Stimulated activated CD8-positive, alpha-beta memory T cell treated with anti-CD3 and anti-CD28 coated beads, Interleukin-15, amount 100 ng/mL, for 1 hour (primary cell): ENCODE results near the gene VPS52.

Experiments used
- DNase-seq: peaks from one replicate; pipeline ENCODE4 v3.0.0-alpha.2; 2020; ENCODE audit warnings: low read depth

Gene VPS52, protein sequence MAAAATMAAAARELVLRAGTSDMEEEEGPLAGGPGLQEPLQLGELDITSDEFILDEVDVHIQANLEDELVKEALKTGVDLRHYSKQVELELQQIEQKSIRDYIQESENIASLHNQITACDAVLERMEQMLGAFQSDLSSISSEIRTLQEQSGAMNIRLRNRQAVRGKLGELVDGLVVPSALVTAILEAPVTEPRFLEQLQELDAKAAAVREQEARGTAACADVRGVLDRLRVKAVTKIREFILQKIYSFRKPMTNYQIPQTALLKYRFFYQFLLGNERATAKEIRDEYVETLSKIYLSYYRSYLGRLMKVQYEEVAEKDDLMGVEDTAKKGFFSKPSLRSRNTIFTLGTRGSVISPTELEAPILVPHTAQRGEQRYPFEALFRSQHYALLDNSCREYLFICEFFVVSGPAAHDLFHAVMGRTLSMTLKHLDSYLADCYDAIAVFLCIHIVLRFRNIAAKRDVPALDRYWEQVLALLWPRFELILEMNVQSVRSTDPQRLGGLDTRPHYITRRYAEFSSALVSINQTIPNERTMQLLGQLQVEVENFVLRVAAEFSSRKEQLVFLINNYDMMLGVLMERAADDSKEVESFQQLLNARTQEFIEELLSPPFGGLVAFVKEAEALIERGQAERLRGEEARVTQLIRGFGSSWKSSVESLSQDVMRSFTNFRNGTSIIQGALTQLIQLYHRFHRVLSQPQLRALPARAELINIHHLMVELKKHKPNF

GRCh38 chr6:33271468-33272274 lies at the start of gene VPS52, which contains the start of gene RPS18:
VPS52 (minus strand) TSS chr6:33271876; CDS start chr6:33271675, 201 bp downstream.
RPS18 (plus strand) TSS chr6:33272075; CDS start chr6:33272120, 45 bp downstream.
- peak; percentile 77 for DNase-seq

DNA sequence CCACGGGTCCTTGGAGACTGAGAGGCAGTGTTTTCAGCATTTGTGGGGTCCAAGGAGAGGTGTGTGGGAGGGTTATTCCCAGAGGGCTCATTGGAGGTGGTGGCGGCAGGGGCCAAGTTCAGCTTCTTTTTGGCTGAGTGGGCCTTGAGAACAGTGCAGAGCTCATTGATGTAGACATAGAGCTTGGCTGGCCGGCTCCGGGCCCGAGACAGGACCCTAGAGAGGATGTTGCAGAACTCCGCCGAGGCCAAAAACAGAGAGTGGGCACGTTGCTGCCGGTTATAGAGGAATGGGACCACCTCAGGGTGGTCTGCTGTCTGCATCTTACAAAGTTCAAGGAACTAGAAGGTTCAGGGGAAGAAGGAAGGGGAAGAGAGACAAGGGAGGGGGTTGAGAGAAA lies 49.6 kb upstream of the VPS52 start:
- no peak for DNase-seq

DNA sequence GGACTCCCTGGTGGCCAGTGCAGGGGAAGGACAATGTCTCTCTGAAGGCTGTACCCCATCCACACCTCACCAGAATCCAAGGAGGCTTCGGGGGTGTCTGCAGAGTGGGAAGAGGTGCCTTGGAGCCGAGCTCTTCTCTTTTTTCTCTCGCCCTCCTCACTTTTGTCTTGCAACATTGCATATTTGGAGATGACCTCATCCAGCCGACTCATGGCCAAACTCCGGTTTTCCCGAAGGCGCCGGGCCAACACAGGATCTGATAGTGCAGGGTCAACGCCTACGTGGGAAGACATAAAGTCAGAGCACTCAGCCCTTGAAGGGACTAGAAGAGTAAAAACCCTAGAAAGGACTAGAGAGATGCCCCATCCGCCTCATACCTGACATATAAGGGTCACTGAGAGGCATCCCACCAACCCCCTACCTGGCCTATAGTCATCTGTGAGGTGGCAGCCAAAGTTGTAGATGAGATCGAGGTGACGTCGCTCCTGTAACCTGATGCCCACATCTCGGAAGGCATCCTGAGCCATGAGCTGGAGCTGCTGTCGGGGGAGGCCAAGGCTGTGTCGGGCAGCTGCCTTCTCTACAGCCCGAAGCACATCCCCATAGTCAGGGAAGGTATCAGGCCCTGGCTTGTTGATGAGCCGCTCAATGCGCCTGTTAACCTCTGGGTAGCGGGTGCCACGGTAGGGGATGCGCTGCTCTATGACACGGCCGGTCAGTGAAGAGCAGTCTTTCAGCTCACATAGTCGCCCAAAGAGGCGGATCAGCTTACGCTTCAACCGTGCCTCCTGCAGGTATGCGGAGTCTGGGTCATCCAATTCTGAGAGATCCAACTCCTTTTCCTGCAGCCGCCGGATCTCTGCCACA lies 48.9 kb upstream of the VPS52 start:
- no peak for DNase-seq

- DNase-seq = no peak
Measured at GRCh38 chr6:33319939-33320314, 48.3 kb upstream of the VPS52 start.

DNA sequence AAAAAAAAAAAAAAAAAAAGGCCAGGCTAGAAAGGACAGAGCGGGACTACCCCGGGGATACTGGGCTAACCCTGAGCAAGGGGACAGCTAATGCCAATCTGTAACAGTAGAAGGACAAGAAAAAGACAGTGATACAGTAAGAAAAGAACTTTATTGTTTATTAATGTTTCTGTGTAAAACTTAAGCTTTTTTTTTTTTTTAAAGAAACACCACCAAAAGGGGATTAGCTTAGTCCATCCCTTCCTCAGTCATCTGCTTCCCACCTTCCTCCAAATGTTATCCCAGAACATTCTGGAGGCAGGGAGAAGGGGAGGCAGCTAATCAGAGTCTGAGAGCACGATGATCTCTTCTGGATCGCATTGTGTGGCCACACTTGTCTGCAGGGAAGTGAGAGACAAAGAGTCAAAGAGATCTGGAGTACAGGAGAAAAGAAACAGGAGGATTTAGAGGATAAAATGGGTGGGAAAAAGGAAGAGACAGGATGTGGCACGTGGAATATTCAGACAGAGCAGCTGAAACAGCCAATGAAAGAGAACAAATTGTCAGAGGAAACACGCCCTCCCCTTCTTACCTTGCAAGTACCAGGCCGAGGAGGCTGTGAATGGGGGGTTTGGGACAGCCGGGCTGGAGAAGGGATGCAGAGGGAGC lies 46.9 kb upstream of the VPS52 start:
- no peak for DNase-seq

- peak; percentile 95 for DNase-seq
Measured at GRCh38 chr6:33317669-33318425, 46.2 kb upstream of the VPS52 start, which contains the start of gene ZBTB22. ZBTB22 (minus strand) TSS chr6:33317744; CDS start chr6:33316916, 828 bp downstream.

- DNase-seq = peak; percentile 60
Measured at GRCh38 chr6:33317419-33317668, 45.7 kb upstream of the VPS52 start.

- no peak for DNase-seq
Measured at GRCh38 chr6:33316603-33317418, 45.1 kb upstream of the VPS52 start.

DNA sequence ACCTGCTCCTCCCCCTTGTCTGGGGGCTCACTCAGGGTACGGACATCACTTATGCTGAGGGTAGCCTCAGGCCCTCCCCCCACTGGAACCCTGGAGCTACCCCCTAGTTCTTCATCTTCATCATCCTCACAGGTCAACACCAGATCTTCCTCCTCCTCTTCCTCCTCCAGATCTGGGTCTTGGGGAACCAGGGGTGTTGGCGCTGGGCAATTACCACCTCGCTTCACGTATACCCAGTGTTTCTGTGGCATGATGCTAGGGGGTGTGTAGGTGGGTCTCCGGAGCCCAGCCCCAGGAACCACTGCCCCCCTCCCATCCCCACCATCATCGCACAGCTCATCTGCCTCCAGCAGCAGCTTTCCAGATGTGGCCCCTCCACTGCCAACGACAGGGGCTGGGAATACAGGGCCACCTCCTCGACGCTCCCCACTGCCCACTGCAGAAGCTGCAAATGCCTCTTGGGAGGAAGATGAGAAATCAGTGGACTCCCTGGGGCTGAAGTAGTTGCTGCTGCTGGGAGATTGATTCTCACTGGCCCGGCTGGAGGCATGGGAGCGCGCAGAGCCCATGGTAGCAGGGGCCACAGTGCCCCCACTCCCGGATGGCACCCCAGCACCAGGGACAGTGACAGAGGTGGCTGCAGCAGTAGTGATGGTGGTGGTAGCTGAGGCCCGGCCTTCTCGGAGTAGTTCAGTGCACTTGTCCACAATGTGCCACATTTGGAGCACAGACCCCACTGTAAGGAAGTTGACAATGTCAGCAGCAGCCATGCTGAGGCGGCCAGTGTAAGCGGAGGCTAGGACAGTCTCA lies 44.3 kb upstream of the VPS52 start:
- no peak for DNase-seq

- DNase-seq = no peak
Measured at GRCh38 chr6:33314943-33315792, 43.5 kb upstream of the VPS52 start.

DNA sequence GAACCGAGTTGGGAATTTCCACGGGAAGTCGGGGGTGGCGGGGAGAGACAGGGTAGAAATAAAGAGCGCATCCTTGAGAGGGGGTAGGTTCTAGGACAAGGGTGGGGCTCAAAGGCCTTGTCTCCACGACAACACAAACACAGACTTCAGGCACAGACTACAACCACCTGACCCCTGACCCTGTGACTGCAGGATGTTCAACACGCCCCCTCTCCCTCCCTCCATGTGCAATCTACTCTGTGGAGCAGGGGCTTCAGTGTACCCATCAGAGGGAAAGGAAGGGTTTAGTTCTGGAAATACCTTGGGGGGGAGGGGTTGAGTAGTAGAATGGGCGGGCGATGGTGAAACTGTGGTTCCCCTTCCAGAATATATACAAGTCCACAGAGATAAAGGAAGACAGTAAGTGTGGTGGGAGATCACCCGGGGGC lies 42.9 kb upstream of the VPS52 start:
- peak; percentile 39 for DNase-seq

DNA sequence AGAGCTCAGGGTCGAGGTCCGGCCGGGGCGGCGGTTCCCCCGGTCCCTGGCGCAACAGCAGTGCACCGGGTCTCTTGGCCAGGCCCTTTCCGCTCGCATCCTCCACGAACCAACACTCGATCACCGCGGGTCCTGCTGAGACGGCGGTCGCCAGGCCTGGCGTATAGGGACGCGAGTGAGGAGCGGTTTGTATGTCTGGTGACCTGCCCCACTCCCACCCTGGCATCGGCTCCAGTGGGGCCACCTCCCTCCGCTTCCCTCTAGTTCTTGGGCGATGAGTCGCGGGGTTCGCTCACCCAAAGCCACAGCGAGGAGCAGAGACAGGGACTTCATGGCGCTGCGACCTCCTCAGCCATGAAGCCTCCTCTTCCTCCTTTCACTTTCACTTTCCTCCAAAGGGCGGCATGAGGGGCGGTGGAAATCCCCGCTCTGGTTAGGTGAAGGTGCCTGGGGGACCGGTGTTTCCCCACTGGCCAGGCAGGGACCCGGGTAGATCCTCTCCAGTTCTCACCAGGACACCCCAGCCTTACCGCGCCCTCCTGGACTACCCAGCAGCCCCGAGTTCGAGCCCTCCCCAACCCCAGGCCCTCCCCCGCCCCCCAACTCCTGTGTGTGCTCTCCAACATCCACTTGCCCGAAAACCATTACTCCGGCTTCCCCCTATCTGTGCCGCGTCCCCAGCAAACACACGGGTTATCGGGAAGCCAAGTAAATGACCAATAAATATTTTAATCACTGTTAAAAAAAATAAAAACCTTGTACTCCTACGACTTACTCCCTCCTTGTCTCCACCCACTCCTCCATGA lies 42.2 kb upstream of the VPS52 start, which contains the start of gene TAPBP:
TSS of gene TAPBP (minus strand) at position 370 of the 806 bp plus-strand sequence. CDS start at position 333, 37 bp downstream.
- peak; percentile 67 for DNase-seq

DNA sequence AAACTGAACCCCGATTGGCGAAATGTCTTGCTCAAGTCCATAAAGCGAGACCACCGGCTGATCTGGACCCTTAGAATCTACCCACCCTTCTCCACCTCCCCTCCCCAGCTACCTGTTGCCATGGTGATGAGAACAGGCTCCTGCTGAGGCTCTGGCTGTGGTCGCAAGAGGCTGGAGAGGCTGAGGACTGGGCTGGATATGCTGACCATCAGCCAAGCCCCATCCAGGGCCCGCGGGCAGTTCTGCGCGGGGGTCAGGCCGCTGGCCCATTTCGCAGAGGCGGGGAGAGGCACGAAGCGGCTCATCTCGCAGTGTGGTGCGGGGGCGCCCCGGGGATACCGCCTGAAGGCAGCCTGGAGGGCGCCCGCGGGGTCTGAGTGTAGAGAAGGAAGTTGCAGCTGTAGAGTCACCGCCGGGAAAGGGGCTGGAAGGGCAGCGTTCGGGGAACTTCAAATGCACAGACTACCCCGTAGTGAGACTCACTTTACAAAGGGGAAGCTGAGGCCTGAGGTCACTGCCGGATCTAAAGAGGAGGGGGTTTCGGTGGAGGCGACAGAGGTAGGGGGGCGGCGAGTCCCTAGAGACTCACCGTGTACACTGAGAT lies 41.5 kb upstream of the VPS52 start:
- DNase-seq = no peak

GRCh38 chr6:33312361-33313104 lies 40.9 kb upstream of the VPS52 start:
- DNase-seq = peak; percentile 71

DNA sequence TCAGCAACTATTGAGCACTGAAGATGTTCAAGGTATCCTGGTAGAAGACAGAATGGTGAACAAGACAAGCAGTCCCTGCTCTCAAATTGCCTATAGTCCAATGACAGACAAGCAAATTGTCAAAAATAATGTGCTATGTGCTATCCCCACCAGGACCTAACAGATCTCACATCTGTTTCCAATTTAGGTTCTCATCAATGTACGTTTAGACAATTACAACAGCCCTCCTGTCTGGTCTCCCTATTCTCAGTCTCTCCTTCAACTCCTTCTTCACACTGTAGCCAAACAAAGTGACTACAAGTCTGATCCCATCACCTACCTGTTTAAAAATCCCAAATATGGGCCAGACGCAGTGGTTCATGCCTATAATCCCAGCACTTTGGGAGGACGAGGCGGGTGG lies 34.7 kb upstream of the VPS52 start:
- DNase-seq = no peak
